HUES6 (cell line): Measurements from ENCODE around the gene SCN4A.
"Not testable (repeated sequence)": the region's sequence is repeated elsewhere in the genome, so short reads cannot be mapped to it uniquely, and the experiment has no call there.

ENCODE experiments used
- H3K27ac ChIP-seq: 2 replicates; pipeline ENCODE4 v1.7.0; 2013; ENCODE audit warnings: low read depth, mild to moderate bottlenecking, low read length, inconsistent platforms
- H3K27me3 ChIP-seq: 2 replicates; pipeline ENCODE4 v1.6.1; 2013; ENCODE audit warnings: low read length; ENCODE audit not compliant: control insufficient read depth, insufficient read depth
- H3K36me3 ChIP-seq: 2 replicates; pipeline ENCODE4 v1.6.1; 2013; ENCODE audit warnings: low read length; ENCODE audit not compliant: control insufficient read depth, insufficient read depth
- H3K4me1 ChIP-seq: 2 replicates; pipeline ENCODE4 v1.6.1; 2013; ENCODE audit warnings: low read length; ENCODE audit not compliant: control insufficient read depth, insufficient read depth
- H3K4me3 ChIP-seq: 2 replicates; pipeline ENCODE4 v1.5.1; 2013; ENCODE audit warnings: low read depth, low read length
- H3K9ac ChIP-seq: one replicate; pipeline ENCODE4 v1.6.1; 2013; ENCODE audit warnings: mild to moderate bottlenecking, low read length
- H3K9me3 ChIP-seq: 2 replicates; pipeline ENCODE4 v1.6.1; 2013; ENCODE audit warnings: low read depth, low read length; ENCODE audit not compliant: control insufficient read depth, insufficient read depth

The SCN4A gene

GRCh38 chr17:63918789-63919305 lies 53.9 kb downstream of the SCN4A start, which contains the start of gene GH1:
TSS of gene GH1 (minus strand) at chr17:63918839. CDS start at chr17:63918776, 63 bp downstream.
- H3K27me3 ChIP-seq, result peaks cover 18% of the 10 kb centered on the region
- H3K27ac ChIP-seq, H3K9me3 ChIP-seq, H3K9ac ChIP-seq, H3K4me1 ChIP-seq, H3K36me3 ChIP-seq: not testable (repeated sequence)
- peak within 1 kb of the TSS; percentile 36 for H3K4me3 ChIP-seq

GRCh38 chr17:63918305-63918704 lies 54.4 kb downstream of the SCN4A start:
- Histone ChIP-seq H3K36me3 (no peaks in the 10 kb centered on the region), H3K4me3 (peak overlapping the region; percentile 36), H3K9ac (no peak overlapping the region), H3K27ac (no peak overlapping the region), H3K27me3 (peaks cover 18% of the 10 kb centered on the region), H3K9me3 (no peaks in the 10 kb centered on the region), H3K4me1 (peaks cover 7% of the 10 kb centered on the region; the same call in 1 of the 2 replicates)

- peaks cover 7% of the 10 kb centered on the region; the same call in 1 of the 2 replicates for H3K4me1 ChIP-seq
- H3K9me3 ChIP-seq, result no peaks in the 10 kb centered on the region
- H3K27me3 ChIP-seq, result peaks cover 18% of the 10 kb centered on the region
- no peak overlapping the region for H3K27ac ChIP-seq
- H3K9ac ChIP-seq, result no peak overlapping the region
- H3K36me3 ChIP-seq, result no peaks in the 10 kb centered on the region
- H3K4me3 ChIP-seq, result peak overlapping the region; percentile 36; the same call in 1 of the 2 replicates
Measured at GRCh38 chr17:63917646-63918045, 55.1 kb downstream of the SCN4A start.

GRCh38 chr17:63917206-63917605 lies 55.5 kb downstream of the SCN4A start:
- H3K9me3 ChIP-seq, H3K9ac ChIP-seq, H3K27ac ChIP-seq, H3K4me3 ChIP-seq, H3K4me1 ChIP-seq, H3K36me3 ChIP-seq: not testable (repeated sequence)
- peaks cover 18% of the 10 kb centered on the region for H3K27me3 ChIP-seq

- no peaks in the 10 kb centered on the region for H3K36me3 ChIP-seq
- H3K4me1 ChIP-seq, result peaks cover 7% of the 10 kb centered on the region; the same call in 1 of the 2 replicates
- H3K9me3 ChIP-seq, result no peaks in the 10 kb centered on the region
- H3K27me3 ChIP-seq, result peaks cover 18% of the 10 kb centered on the region
- no peak overlapping the region for H3K27ac ChIP-seq
- no peak overlapping the region for H3K4me3 ChIP-seq
- peak overlapping the region; percentile 16 for H3K9ac ChIP-seq
Measured at GRCh38 chr17:63916566-63917185, 56.0 kb downstream of the SCN4A start.

- H3K27me3 ChIP-seq, result peaks cover 18% of the 10 kb centered on the region
- not testable (repeated sequence) for H3K4me1 ChIP-seq, H3K27ac ChIP-seq, H3K9ac ChIP-seq, H3K36me3 ChIP-seq, H3K9me3 ChIP-seq, H3K4me3 ChIP-seq
Measured at GRCh38 chr17:63915753-63916152, 57.0 kb downstream of the SCN4A start.

- Histone ChIP-seq H3K36me3 (no peaks in the 10 kb centered on the region), H3K4me1 (peaks cover 7% of the 10 kb centered on the region; the same call in 1 of the 2 replicates), H3K27me3 (peaks cover 20% of the 10 kb centered on the region), H3K9ac (no peak overlapping the region), H3K4me3 (no peak overlapping the region), H3K9me3 (no peaks in the 10 kb centered on the region), H3K27ac (no peak overlapping the region)
Measured at GRCh38 chr17:63914471-63914870, 58.2 kb downstream of the SCN4A start.

GRCh38 chr17:63911657-63912100 lies 61.0 kb downstream of the SCN4A start:
- Histone ChIP-seq H3K9me3 (no peaks in the 10 kb centered on the region), H3K4me3 (no peak overlapping the region), H3K27ac (no peak overlapping the region), H3K9ac (no peak overlapping the region), H3K4me1 (peaks cover 3% of the 10 kb centered on the region; the same call in 1 of the 2 replicates), H3K27me3 (peaks cover 8% of the 10 kb centered on the region), H3K36me3 (no peaks in the 10 kb centered on the region)

GRCh38 chr17:63911041-63911635 lies 61.6 kb downstream of the SCN4A start, which contains the start of gene CSHL1:
TSS of gene CSHL1 (minus strand) at chr17:63911258. CDS start at chr17:63911196, 62 bp downstream.
- H3K27ac ChIP-seq, result no peak within 1 kb of the TSS
- no peaks in the 10 kb centered on the region for H3K36me3 ChIP-seq
- H3K4me1 ChIP-seq, result peaks cover 3% of the 10 kb centered on the region; the same call in 1 of the 2 replicates
- no peaks in the 10 kb centered on the region for H3K9me3 ChIP-seq
- H3K4me3 ChIP-seq, result no peak within 1 kb of the TSS
- H3K27me3 ChIP-seq, result peaks cover 2% of the 10 kb centered on the region
- H3K9ac ChIP-seq, result no peak within 1 kb of the TSS

- Histone ChIP-seq H3K27me3 (peaks cover 2% of the 10 kb centered on the region), H3K9me3 (no peaks in the 10 kb centered on the region), H3K36me3 (no peaks in the 10 kb centered on the region), H3K4me3 (no peak overlapping the region), H3K9ac (no peak overlapping the region), H3K4me1 (peaks cover 3% of the 10 kb centered on the region; the same call in 1 of the 2 replicates), H3K27ac (no peak overlapping the region)
Measured at GRCh38 chr17:63910096-63910495, 62.6 kb downstream of the SCN4A start.

GRCh38 chr17:63909586-63909985 lies 63.1 kb downstream of the SCN4A start:
- not testable (repeated sequence) for H3K4me1 ChIP-seq, H3K9ac ChIP-seq, H3K4me3 ChIP-seq, H3K36me3 ChIP-seq, H3K9me3 ChIP-seq, H3K27ac ChIP-seq, H3K27me3 ChIP-seq
